IMR-90 (cell line): Measurements from ENCODE around the gene CABYR. TPM values are rescaled to one million over a fixed set of nuclear protein-coding genes. Genes with fewer than 3 reads are reported as not detected.

Experiments
- ATAC-seq: fragments of 200-7000 bp; cut with Tn5 transposase; 2 replicates; pipeline ENCODE4 v1.9.1; 2020; ENCODE audit warnings: low read depth, mild to moderate bottlenecking, moderate library complexity
- BruUV-seq: library from RNA; stranded (reverse); fragments of 400-500 nt; replicated peaks from 2 replicates; lab custom pipeline; 2021; lab: Mats Ljungman, UMichigan
- CTCF ChIA-PET: fragments of 300-600 bp; formaldehyde crosslinking; extraction: SDS; loops from one replicate; lab custom pipeline; 2021; ENCODE audit warnings: antibody characterized with exemption; lab: Yijun Ruan, JAX
- POLR2A ChIA-PET: fragments of 300-600 bp; sonication (Branson Sonifier 250); formaldehyde crosslinking; loops from one replicate; lab custom pipeline; 2022; ENCODE audit warnings: antibody characterized with exemption; ENCODE audit not compliant: unreplicated experiment; lab: Charles Lee
- DNase-seq: peaks from one replicate; pipeline ENCODE4 v3.0.0; 2013
- H2AFZ ChIP-seq: replicated peaks from 2 replicates; pipeline ENCODE3; 2013; ENCODE audit warnings: low read length, mild to moderate bottlenecking; ENCODE audit not compliant: poor library complexity
- H2AK5ac ChIP-seq: 2 replicates; pipeline ENCODE4 v1.6.1; 2013; ENCODE audit warnings: low read depth, low read length, inconsistent platforms
- H2AK9ac ChIP-seq: replicated peaks from 2 replicates; pipeline ENCODE3; 2013; ENCODE audit warnings: mild to moderate bottlenecking, low read depth, low read length, moderate library complexity; ENCODE audit not compliant: poor library complexity
- H2BK120ac ChIP-seq: 2 replicates; pipeline ENCODE4 v1.6.1; 2013; ENCODE audit warnings: low read depth, low read length, inconsistent platforms
- H2BK15ac ChIP-seq: 3 replicates; pipeline ENCODE4 v1.6.1; 2013; ENCODE audit warnings: low read depth, low read length, inconsistent platforms
- H2BK20ac ChIP-seq: 2 replicates; pipeline ENCODE4 v1.6.1; 2013; ENCODE audit warnings: low read depth, mild to moderate bottlenecking, inconsistent platforms, low read length, moderate library complexity
- H2BK5ac ChIP-seq: 2 replicates; pipeline ENCODE4 v1.6.1; 2013; ENCODE audit warnings: mild to moderate bottlenecking, low read depth, low read length, inconsistent platforms; ENCODE audit not compliant: poor library complexity, severe bottlenecking
- H3K14ac ChIP-seq: replicated peaks from 2 replicates; pipeline ENCODE4 v1.6.1; 2013; ENCODE audit warnings: low read depth, low read length, inconsistent platforms
- H3K18ac ChIP-seq: 2 replicates; pipeline ENCODE4 v1.6.1; 2013; ENCODE audit warnings: low read depth, low read length, control low read depth
- H3K23ac ChIP-seq: 2 replicates; pipeline ENCODE4 v1.6.1; 2013; ENCODE audit warnings: low read depth, low read length, inconsistent platforms
- H3K27ac ChIP-seq: 2 replicates; pipeline ENCODE4 v1.5.1; 2013; ENCODE audit warnings: mild to moderate bottlenecking, control low read depth, low read length; ENCODE audit not compliant: insufficient read depth
- H3K27me3 ChIP-seq: 2 replicates; pipeline ENCODE4 v1.6.1; 2013; ENCODE audit warnings: low read length; ENCODE audit not compliant: control insufficient read depth, insufficient read depth
- H3K36me3 ChIP-seq: 2 replicates; pipeline ENCODE4 v1.6.1; 2013; ENCODE audit warnings: low read length, mixed read lengths; ENCODE audit not compliant: control insufficient read depth, insufficient read depth
- H3K4ac ChIP-seq: 2 replicates; pipeline ENCODE4 v1.6.1; 2013; ENCODE audit warnings: low read depth, low read length, inconsistent platforms
- H3K4me1 ChIP-seq: 2 replicates; pipeline ENCODE4 v1.6.1; 2013; ENCODE audit warnings: low read length, mixed read lengths; ENCODE audit not compliant: control insufficient read depth, insufficient read depth
- H3K4me2 ChIP-seq: 2 replicates; pipeline ENCODE4 v1.6.1; 2013; ENCODE audit warnings: low read depth, mild to moderate bottlenecking, control low read depth, low read length, moderate library complexity
- H3K4me3 ChIP-seq: 2 replicates; pipeline ENCODE4 v1.5.1; 2013; ENCODE audit warnings: low read depth, mild to moderate bottlenecking, control low read depth, low read length, moderate library complexity; ENCODE audit not compliant: insufficient read depth
- H3K56ac ChIP-seq: 2 replicates; pipeline ENCODE4 v1.6.1; 2013; ENCODE audit warnings: low read length, inconsistent platforms; ENCODE audit not compliant: insufficient read depth; ENCODE audit errors: extremely low read depth
- H3K79me1 ChIP-seq, 2 experiments: 2 replicates each; pipeline ENCODE4 v1.6.1; 2013; ENCODE audit warnings: low read length in 2 of 2, inconsistent platforms in 1 of 2, low read depth in 1 of 2
- H3K9ac ChIP-seq: 2 replicates; pipeline ENCODE4 v1.6.1; 2013; ENCODE audit warnings: low read depth, low read length, control low read depth
- H3K9me1 ChIP-seq: 2 replicates; pipeline ENCODE4 v1.6.1; 2013; ENCODE audit warnings: low read length, inconsistent platforms; ENCODE audit not compliant: insufficient read depth
- H3K9me3 ChIP-seq: 2 replicates; pipeline ENCODE4 v1.6.1; 2013; ENCODE audit warnings: low read length; ENCODE audit not compliant: control insufficient read depth, insufficient read depth
- H4K20me1 ChIP-seq: 2 replicates; pipeline ENCODE4 v1.6.1; 2013; ENCODE audit warnings: low read length, inconsistent platforms; ENCODE audit not compliant: insufficient read depth
- H4K5ac ChIP-seq: 2 replicates; pipeline ENCODE4 v1.6.1; 2013; ENCODE audit warnings: mild to moderate bottlenecking, low read depth, low read length, control low read depth
- H4K8ac ChIP-seq, 2 experiments: 2 replicates each; pipeline ENCODE4 v1.6.1; 2013; ENCODE audit warnings: low read depth in 2 of 2, low read length in 2 of 2, control low read depth in 1 of 2, inconsistent platforms in 1 of 2
- H4K91ac ChIP-seq: 2 replicates; pipeline ENCODE4 v1.6.1; 2013; ENCODE audit warnings: low read depth, low read length, inconsistent platforms; ENCODE audit not compliant: insufficient read depth
- BHLHE40 ChIP-seq: fragments of 150-350 bp; IDR thresholded peaks from 2 replicates; pipeline ENCODE4 v1.6.1; 2016; ENCODE audit warnings: mild to moderate bottlenecking, low read depth, low read length
- CHD1 ChIP-seq: IDR thresholded peaks from 2 replicates; pipeline ENCODE4 v1.6.1; 2012; ENCODE audit warnings: low read depth, low read length, improper control_type of control experiment
- FOS ChIP-seq: fragments of 150-350 bp; IDR thresholded peaks from 2 replicates; pipeline ENCODE4 v1.6.1; 2016; ENCODE audit warnings: low read depth, low read length
- NFE2L2 ChIP-seq: fragments of 150-350 bp; IDR thresholded peaks from 2 replicates; pipeline ENCODE4 v1.6.1; 2016; ENCODE audit warnings: low read depth, mild to moderate bottlenecking, low read length
- RAD21 ChIP-seq: IDR thresholded peaks from 2 replicates; pipeline ENCODE4 v1.6.1; 2012; ENCODE audit warnings: low read length, improper control_type of control experiment
- RCOR1 ChIP-seq: IDR thresholded peaks from 2 replicates; pipeline ENCODE4 v1.6.1; 2012; ENCODE audit warnings: mild to moderate bottlenecking, low read length, improper control_type of control experiment; ENCODE audit not compliant: insufficient replicate concordance
- RFX5 ChIP-seq: IDR thresholded peaks from 2 replicates; pipeline ENCODE4 v1.8.0; 2012; ENCODE audit warnings: low read depth, mild to moderate bottlenecking, low read length, moderate library complexity
- whole genome bisulfite sequencing, 2 experiments: methylation state at CpG; one replicate each; pipeline versions ENCODE4 v1.1.5 to v1.1.7; 2013; ENCODE audit warnings: missing lambda C conversion rate in 2 of 2; ENCODE audit not compliant: insufficient read length in 1 of 2; ENCODE audit errors: extremely low coverage in 2 of 2; 5-methylcytosine and 5-hydroxymethylcytosine counted together
- dilution Hi-C: fragments of 300-500 bp; cut with HindIII; formaldehyde crosslinking; loops from one replicate; pipeline ENCODE4 v1.14.3; 2018; ENCODE audit warnings: low sequenced_read_pairs; ENCODE audit not compliant: unreplicated experiment
- in situ Hi-C: fragments of 300-500 bp; cut with MboI; formaldehyde crosslinking; loops from 3 replicates; pipeline ENCODE4 v1.14.3; 2019; ENCODE audit warnings: low sequenced_read_pairs, inconsistent platforms, mixed read lengths
- intact Hi-C: fragments of 100-400 bp; cut with micrococcal nuclease; formaldehyde crosslinking; loops from 2 replicates; pipeline ENCODE4 v1.10.0; 2022
- polyA plus RNA-seq, 3 experiments: library from polyadenylated mRNA; depleted of rRNA; stranded (reverse); fragments of >200 nt; gene quantifications; 2 replicates each; pipeline ENCODE4 v1.2.3, GENCODE V29; 2012; ENCODE audit warnings: low replicate concordance in 1 of 3
- total RNA-seq: library from RNA; depleted of rRNA; stranded (reverse); fragments of >200 nt; gene quantifications from 2 replicates; pipeline ENCODE4 v1.2.3, GENCODE V29; 2012
- TF ChIP-seq, protein P1 (sequence below): fragments of 150-350 bp; IDR thresholded peaks from 2 replicates; pipeline ENCODE4 v1.6.1; 2016; ENCODE audit warnings: low read depth, mild to moderate bottlenecking, low read length, moderate library complexity, borderline replicate concordance

CABYR gene
- total and polyA plus RNA-seq, 2 of the 4 experiments (the other 2 are of a cell fraction), result 4.1 to 6.2 TPM

DNA sequence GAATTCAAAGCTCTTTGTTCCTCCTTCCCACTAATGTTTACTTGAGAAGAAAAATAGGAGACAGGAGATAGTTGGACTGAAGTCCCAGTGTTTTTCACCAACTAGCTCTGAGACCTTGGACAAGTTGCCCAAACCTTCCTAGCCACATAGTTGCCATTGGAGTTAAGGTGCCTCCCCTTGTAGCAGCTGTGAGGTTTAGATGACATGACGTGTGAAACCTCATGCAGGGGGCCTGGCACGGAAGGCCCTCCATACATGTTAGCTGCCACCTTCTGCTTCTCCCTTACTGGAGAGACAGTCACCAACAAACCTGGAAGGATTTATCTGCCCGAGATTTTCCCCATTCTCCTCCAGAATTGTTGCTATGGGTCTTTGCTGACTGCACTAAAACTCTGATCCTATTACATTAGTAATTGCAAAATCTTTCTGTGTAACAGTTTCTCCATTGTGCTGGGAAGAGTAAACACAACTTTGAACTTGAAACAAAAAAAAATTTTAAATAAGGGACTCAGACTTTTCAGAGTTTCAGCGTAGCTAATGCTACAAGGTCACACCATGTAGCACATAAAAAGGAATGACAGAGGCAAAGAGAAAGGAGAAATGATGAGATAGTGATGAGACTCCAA lies 23.8 kb upstream of the CABYR start:
- BruUV-seq, result no TSS peak
- Histone ChIP-seq H3K36me3 (peaks cover 20% of the 10 kb centered on the region), H3K4me1 (peaks cover 10% of the 10 kb centered on the region), H2BK20ac (no peak overlapping the region), H3K56ac (no peak overlapping the region), H4K91ac (no peak overlapping the region), H2BK5ac (no peak overlapping the region), H4K20me1 (no peaks in the 10 kb centered on the region; the same call in 1 of the 2 replicates), H3K4me3 (no peak overlapping the region), H3K18ac (peak overlapping the region; percentile 16; the same call in 1 of the 2 replicates), H3K14ac (0 out of 2 replicates have a peak overlapping the region, but pooled peaks have one; percentile 29), H2BK120ac (no peak overlapping the region), H3K9me1 (peaks cover 8% of the 10 kb centered on the region), H3K4ac (no peak overlapping the region), H3K79me1 (peaks cover 0 to 5% of the 10 kb centered on the region in 2 experiments; a peak in 2 of 4 replicates), H3K9me3 (no peaks in the 10 kb centered on the region), H4K5ac (no peak overlapping the region), H3K4me2 (no peak overlapping the region; the same call in 1 of the 2 replicates), H3K9ac (no peak overlapping the region), H2BK15ac (no peak overlapping the region), H4K8ac (no peak overlapping the region), H3K23ac (no peak overlapping the region), H3K27me3 (no peaks in the 10 kb centered on the region), H3K27ac (no peak overlapping the region), H2AFZ (no peak overlapping the region), H2AK9ac (no peak overlapping the region), H2AK5ac (no peak overlapping the region)
- CTCF ChIA-PET, result interaction anchor here (1.3 kb wide), 1 partner anchor 196 kb away, joined by 4 read pairs; no protein-coding TSS in a partner anchor
- in situ Hi-C loops, result loop anchor here (10.0 kb wide), 1 partner anchor 490 kb away; no protein-coding TSS in a partner anchor
- TF ChIP-seq RCOR1 (no peak), CHD1 (no peak), RFX5 (no peak), RAD21 (no peak), FOS (no peak), NFE2L2 (no peak), BHLHE40 (no peak)
- TF ChIP-seq, protein P1, sequence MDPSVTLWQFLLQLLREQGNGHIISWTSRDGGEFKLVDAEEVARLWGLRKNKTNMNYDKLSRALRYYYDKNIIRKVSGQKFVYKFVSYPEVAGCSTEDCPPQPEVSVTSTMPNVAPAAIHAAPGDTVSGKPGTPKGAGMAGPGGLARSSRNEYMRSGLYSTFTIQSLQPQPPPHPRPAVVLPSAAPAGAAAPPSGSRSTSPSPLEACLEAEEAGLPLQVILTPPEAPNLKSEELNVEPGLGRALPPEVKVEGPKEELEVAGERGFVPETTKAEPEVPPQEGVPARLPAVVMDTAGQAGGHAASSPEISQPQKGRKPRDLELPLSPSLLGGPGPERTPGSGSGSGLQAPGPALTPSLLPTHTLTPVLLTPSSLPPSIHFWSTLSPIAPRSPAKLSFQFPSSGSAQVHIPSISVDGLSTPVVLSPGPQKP, result no peak
- intact Hi-C loops, result loop anchor here (5.0 kb wide), 2 partner anchors 303 to 413 kb away; no protein-coding TSS in a partner anchor
- 0 out of 2 replicates have a peak, but pooled peaks have one; percentile 19 for ATAC-seq
- POLR2A ChIA-PET, result interaction anchor here (1.1 kb wide), 1 partner anchor 24 kb away, joined by 4 read pairs; the partner anchor contains the start of gene CABYR
- DNase-seq, result peak; percentile 4
- WGBS, 2 experiments, result no CpG with 5 or more reads among the region's 4 CpGs
- dilution Hi-C loops, result no loop called here
